Measurements from ENCODE around the gene MAP2K4. TPM values are rescaled to one million over a fixed set of nuclear protein-coding genes. Genes with fewer than 3 reads are reported as not detected.

MAP2K4 gene
- total and polyA plus RNA-seq, 2 experiments from 2014 or later: 43.4 to 76.9 TPM

DNA sequence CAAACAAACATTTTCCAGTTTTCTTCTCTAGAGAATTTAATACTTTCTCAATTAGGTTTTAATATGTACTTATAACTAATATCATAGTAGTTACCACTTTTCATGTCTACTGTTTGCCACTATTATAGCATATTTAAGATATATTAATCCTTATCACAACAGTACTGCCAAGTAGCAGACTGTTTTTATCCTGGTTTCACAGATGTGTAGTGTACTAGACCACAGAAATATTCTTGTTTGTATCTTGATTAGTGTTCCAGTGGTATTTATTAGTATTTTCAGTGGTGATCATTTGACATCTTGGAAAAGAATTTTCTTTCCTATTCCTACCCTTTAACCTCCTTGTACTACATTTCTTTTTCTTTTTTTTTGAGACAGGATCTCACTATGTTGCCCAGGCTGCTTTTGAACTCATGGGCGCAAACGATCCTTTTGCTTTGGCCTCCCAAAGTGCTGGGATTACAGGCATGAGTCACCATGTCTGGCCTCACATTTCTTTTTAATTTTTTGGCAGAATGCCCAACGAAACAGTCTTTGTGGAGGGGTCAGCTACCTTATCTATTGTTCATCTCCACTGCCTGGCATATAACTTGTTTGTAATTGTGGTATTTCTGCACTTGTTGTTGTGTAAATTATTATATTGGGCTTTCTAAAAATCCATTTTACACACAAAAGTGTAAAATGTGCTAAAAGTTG, 27.2 kb downstream of the MAP2K4 start:
- TF ChIP-seq, protein P1, sequence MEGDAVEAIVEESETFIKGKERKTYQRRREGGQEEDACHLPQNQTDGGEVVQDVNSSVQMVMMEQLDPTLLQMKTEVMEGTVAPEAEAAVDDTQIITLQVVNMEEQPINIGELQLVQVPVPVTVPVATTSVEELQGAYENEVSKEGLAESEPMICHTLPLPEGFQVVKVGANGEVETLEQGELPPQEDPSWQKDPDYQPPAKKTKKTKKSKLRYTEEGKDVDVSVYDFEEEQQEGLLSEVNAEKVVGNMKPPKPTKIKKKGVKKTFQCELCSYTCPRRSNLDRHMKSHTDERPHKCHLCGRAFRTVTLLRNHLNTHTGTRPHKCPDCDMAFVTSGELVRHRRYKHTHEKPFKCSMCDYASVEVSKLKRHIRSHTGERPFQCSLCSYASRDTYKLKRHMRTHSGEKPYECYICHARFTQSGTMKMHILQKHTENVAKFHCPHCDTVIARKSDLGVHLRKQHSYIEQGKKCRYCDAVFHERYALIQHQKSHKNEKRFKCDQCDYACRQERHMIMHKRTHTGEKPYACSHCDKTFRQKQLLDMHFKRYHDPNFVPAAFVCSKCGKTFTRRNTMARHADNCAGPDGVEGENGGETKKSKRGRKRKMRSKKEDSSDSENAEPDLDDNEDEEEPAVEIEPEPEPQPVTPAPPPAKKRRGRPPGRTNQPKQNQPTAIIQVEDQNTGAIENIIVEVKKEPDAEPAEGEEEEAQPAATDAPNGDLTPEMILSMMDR (IDR thresholded peaks at IDR 0.05; ENCODE audit: low read depth, low read length): no peak
- peak in 1 of 2 donors; percentile 20 for DNase-seq (ENCODE audit: low read depth in 1 of 2, low spot score in 1 of 2)
- peaks cover 20% of the 10 kb centered on the region for H3K4me1 ChIP-seq (ENCODE audit: low read depth)
- no peaks in the 10 kb centered on the region for H3K27me3 ChIP-seq
- H3K4me3 ChIP-seq: no peak overlapping the region
- H3K36me3 ChIP-seq: no peaks in the 10 kb centered on the region
- H3K27ac ChIP-seq: no peak overlapping the region
- H3K9me3 ChIP-seq (ENCODE audit: low read depth): no peaks in the 10 kb centered on the region

GRCh38 chr17:12048843-12049473, 28.3 kb downstream of the MAP2K4 start:
- Histone ChIP-seq H3K4me1 (ENCODE audit: low read depth) (peaks cover 26% of the 10 kb centered on the region), H3K27me3 (no peaks in the 10 kb centered on the region), H3K4me3 (no peak overlapping the region), H3K36me3 (no peaks in the 10 kb centered on the region), H3K27ac (no peak overlapping the region), H3K9me3 (ENCODE audit: low read depth) (no peaks in the 10 kb centered on the region)
- DNase-seq (ENCODE audit: low read depth in 1 of 2, low spot score in 1 of 2): no peak
- TF ChIP-seq, protein P1 (IDR thresholded peaks at IDR 0.05; ENCODE audit: low read depth, low read length): no peak

DNA sequence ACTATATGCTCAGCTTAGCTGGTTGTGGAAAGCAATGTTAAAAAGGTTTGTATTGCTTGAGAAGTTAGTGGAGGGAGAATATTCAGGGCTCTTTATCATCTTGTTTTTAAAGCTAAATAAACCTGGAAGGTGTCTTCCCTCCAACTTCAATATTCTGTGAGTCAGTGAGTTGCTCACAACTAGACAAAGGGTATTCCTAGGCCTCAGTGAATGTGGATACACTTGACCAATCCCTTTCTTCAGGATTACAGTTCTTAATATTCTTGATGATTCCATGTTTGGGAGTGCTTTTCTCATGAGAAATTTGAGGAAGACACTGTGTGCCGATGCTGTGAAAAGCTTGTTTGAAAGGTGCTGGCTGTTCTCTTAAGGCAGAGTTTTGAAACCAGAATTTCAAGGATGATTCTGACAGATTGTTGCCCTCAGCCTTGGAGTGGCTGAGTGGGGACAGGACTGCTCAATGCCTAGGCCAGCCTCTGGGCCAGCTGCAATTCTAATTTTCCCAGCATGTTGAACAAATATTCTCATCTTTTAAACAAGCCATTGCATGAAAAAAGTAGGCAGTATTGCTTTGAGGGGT, 30.1 kb downstream of the MAP2K4 start:
- peak overlapping the region; percentile 48 for H3K27ac ChIP-seq
- TF ChIP-seq, protein P1 (IDR thresholded peaks at IDR 0.05; ENCODE audit: low read depth, low read length): no peak

GRCh38 chr17:12053552-12053951, 32.9 kb downstream of the MAP2K4 start:
- no peaks in the 10 kb centered on the region for H3K36me3 ChIP-seq
- TF ChIP-seq, protein P1 (IDR thresholded peaks at IDR 0.05; ENCODE audit: low read depth, low read length): no peak
- H3K4me1 ChIP-seq (ENCODE audit: low read depth): peaks cover 26% of the 10 kb centered on the region
- no peaks in the 10 kb centered on the region for H3K9me3 ChIP-seq (ENCODE audit: low read depth)
- no peak overlapping the region for H3K4me3 ChIP-seq
- no peak for DNase-seq (ENCODE audit: low read depth in 1 of 2, low spot score in 1 of 2)
- no peak overlapping the region for H3K27ac ChIP-seq
- no peaks in the 10 kb centered on the region for H3K27me3 ChIP-seq

More for the DNA sequence above, 30.1 kb downstream of the MAP2K4 start:
- no peaks in the 10 kb centered on the region for H3K36me3 ChIP-seq
- H3K4me3 ChIP-seq: no peak overlapping the region
- DNase-seq (ENCODE audit: low read depth in 1 of 2, low spot score in 1 of 2): no peak
- H3K27me3 ChIP-seq: no peaks in the 10 kb centered on the region
- peaks cover 21% of the 10 kb centered on the region for H3K4me1 ChIP-seq (ENCODE audit: low read depth)
- no peaks in the 10 kb centered on the region for H3K9me3 ChIP-seq (ENCODE audit: low read depth)

- Histone ChIP-seq H3K27me3 (no peaks in the 10 kb centered on the region), H3K27ac (no peak overlapping the region), H3K9me3 (ENCODE audit: low read depth) (no peaks in the 10 kb centered on the region), H3K36me3 (no peaks in the 10 kb centered on the region), H3K4me1 (ENCODE audit: low read depth) (peaks cover 37% of the 10 kb centered on the region), H3K4me3 (no peak overlapping the region)
- TF ChIP-seq, protein P1 (IDR thresholded peaks at IDR 0.05; ENCODE audit: low read depth, low read length): no peak
- DNase-seq (ENCODE audit: low read depth in 1 of 2, low spot score in 1 of 2): no peak
These were observed 35.2 kb downstream of the MAP2K4 start for GRCh38 chr17:12055889-12056288.

Data from cardiac muscle cell (in vitro differentiated cells and primary cell).